ENCODE results near the gene RSPH10B2. TPM values are rescaled to one million over a fixed set of nuclear protein-coding genes. Genes with fewer than 3 reads are reported as not detected.
"Not testable (repeated sequence)": the region's sequence is repeated elsewhere in the genome, so short reads cannot be mapped to it uniquely, and the experiment has no call there.

Gene RSPH10B2
- polyA plus RNA-seq, 1 of the 3 experiments (the other 2 are of a cell fraction) = 0.10 TPM

DNA sequence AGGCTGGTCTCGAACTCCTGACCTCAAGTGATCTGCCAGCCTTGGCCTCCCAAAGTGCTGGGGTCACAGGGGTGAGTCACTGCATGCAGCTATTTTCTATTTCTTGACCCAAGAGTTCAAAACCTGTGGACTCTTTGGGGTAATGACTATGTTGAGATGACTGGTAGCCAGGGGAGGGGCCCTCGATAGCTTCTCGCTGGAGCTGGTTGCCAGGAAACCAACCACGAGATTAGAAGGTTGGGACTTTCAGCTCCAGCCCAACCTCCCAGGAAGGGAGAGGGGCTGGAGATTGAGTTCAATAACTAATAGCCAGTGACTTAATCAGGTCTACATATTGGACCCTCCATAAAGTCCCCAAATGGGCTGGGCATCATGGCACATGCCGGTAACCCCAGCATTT, 43.3 kb downstream of the RSPH10B2 start:
- H3K79me2 ChIP-seq (ENCODE audit: insufficient read depth); H3K27me3 ChIP-seq (ENCODE audit: insufficient read depth); DNase-seq; H3K9me2 ChIP-seq; POLR2A ChIA-PET; H3K4me3 ChIP-seq (ENCODE audit: low read depth in 2 of 2, low read length in 1 of 2); H3K4me2 ChIP-seq; CTCF ChIA-PET; H3K9me3 ChIP-seq; H3F3A ChIP-seq (replicated peaks; ENCODE audit: insufficient read depth); H3K27ac ChIP-seq (ENCODE audit: low read depth in 2 of 2, low read length in 1 of 2); H3K36me3 ChIP-seq (replicated peaks in 1 of 2; ENCODE audit: control insufficient read depth in 1 of 2, insufficient read depth in 2 of 2, low read length in 1 of 2); H4K20me1 ChIP-seq (ENCODE audit: insufficient read depth); H2AFZ ChIP-seq (ENCODE audit: low read depth); H3K9ac ChIP-seq; H3K4me1 ChIP-seq (ENCODE audit: control insufficient read depth in 1 of 2, insufficient read depth in 2 of 2, low read depth in 1 of 2, low read length in 1 of 2): not testable (repeated sequence)
- 92% methylated on average over 5 of the region's 5 CpGs for WGBS (ENCODE audit: low lambda C conversion rate)

GRCh38 chr7:6798047-6798446, 44.1 kb downstream of the RSPH10B2 start:
- H4K20me1 ChIP-seq (ENCODE audit: insufficient read depth); POLR2A ChIA-PET; H3K4me3 ChIP-seq (ENCODE audit: low read depth in 2 of 2, low read length in 1 of 2); H3K4me1 ChIP-seq (ENCODE audit: control insufficient read depth in 1 of 2, insufficient read depth in 2 of 2, low read depth in 1 of 2, low read length in 1 of 2); H3K4me2 ChIP-seq; DNase-seq; H3K27me3 ChIP-seq (ENCODE audit: insufficient read depth); CTCF ChIA-PET; H3K36me3 ChIP-seq (replicated peaks in 1 of 2; ENCODE audit: control insufficient read depth in 1 of 2, insufficient read depth in 2 of 2, low read length in 1 of 2); H3F3A ChIP-seq (replicated peaks; ENCODE audit: insufficient read depth); H3K27ac ChIP-seq (ENCODE audit: low read depth in 2 of 2, low read length in 1 of 2); H3K9ac ChIP-seq; H3K9me3 ChIP-seq; H3K9me2 ChIP-seq; H3K79me2 ChIP-seq (ENCODE audit: insufficient read depth); H2AFZ ChIP-seq (ENCODE audit: low read depth): not testable (repeated sequence)
- WGBS (ENCODE audit: low lambda C conversion rate) = no CpG with 5 or more reads among the region's 8 CpGs

GRCh38 chr7:6799887-6800286, 46.0 kb downstream of the RSPH10B2 start:
- H2AFZ ChIP-seq (ENCODE audit: low read depth); H3K4me2 ChIP-seq; POLR2A ChIA-PET; H3K9me2 ChIP-seq; H3K9me3 ChIP-seq; H3F3A ChIP-seq (replicated peaks; ENCODE audit: insufficient read depth); H3K4me1 ChIP-seq (ENCODE audit: control insufficient read depth in 1 of 2, insufficient read depth in 2 of 2, low read depth in 1 of 2, low read length in 1 of 2); H3K36me3 ChIP-seq (replicated peaks in 1 of 2; ENCODE audit: control insufficient read depth in 1 of 2, insufficient read depth in 2 of 2, low read length in 1 of 2); H3K27me3 ChIP-seq (ENCODE audit: insufficient read depth); H3K27ac ChIP-seq (ENCODE audit: low read depth in 2 of 2, low read length in 1 of 2); H3K4me3 ChIP-seq (ENCODE audit: low read depth in 2 of 2, low read length in 1 of 2); DNase-seq; H3K9ac ChIP-seq; H3K79me2 ChIP-seq (ENCODE audit: insufficient read depth); H4K20me1 ChIP-seq (ENCODE audit: insufficient read depth); CTCF ChIA-PET: not testable (repeated sequence)
- WGBS (ENCODE audit: low lambda C conversion rate) = no CpG with 5 or more reads among the region's 12 CpGs

GRCh38 chr7:6800331-6800730, 46.4 kb downstream of the RSPH10B2 start:
- CTCF ChIA-PET; H4K20me1 ChIP-seq (ENCODE audit: insufficient read depth); H3K79me2 ChIP-seq (ENCODE audit: insufficient read depth); H3F3A ChIP-seq (replicated peaks; ENCODE audit: insufficient read depth); H3K27ac ChIP-seq (ENCODE audit: low read depth in 2 of 2, low read length in 1 of 2); POLR2A ChIA-PET; H3K27me3 ChIP-seq (ENCODE audit: insufficient read depth); H3K9me2 ChIP-seq; H3K9me3 ChIP-seq; H2AFZ ChIP-seq (ENCODE audit: low read depth); H3K4me3 ChIP-seq (ENCODE audit: low read depth in 2 of 2, low read length in 1 of 2); DNase-seq; H3K4me2 ChIP-seq; H3K36me3 ChIP-seq (replicated peaks in 1 of 2; ENCODE audit: control insufficient read depth in 1 of 2, insufficient read depth in 2 of 2, low read length in 1 of 2); H3K4me1 ChIP-seq (ENCODE audit: control insufficient read depth in 1 of 2, insufficient read depth in 2 of 2, low read depth in 1 of 2, low read length in 1 of 2); H3K9ac ChIP-seq: not testable (repeated sequence)
- WGBS (ENCODE audit: low lambda C conversion rate) = 100% methylated on average over 2 of the region's 2 CpGs

- H3K9ac ChIP-seq; H3K4me1 ChIP-seq (ENCODE audit: control insufficient read depth in 1 of 2, insufficient read depth in 2 of 2, low read depth in 1 of 2, low read length in 1 of 2); H3K27ac ChIP-seq (ENCODE audit: low read depth in 2 of 2, low read length in 1 of 2); H3K27me3 ChIP-seq (ENCODE audit: insufficient read depth); H3K9me2 ChIP-seq; H3K9me3 ChIP-seq; H3K36me3 ChIP-seq (replicated peaks in 1 of 2; ENCODE audit: control insufficient read depth in 1 of 2, insufficient read depth in 2 of 2, low read length in 1 of 2); H3K79me2 ChIP-seq (ENCODE audit: insufficient read depth); H3K4me3 ChIP-seq (ENCODE audit: low read depth in 2 of 2, low read length in 1 of 2); POLR2A ChIA-PET; H4K20me1 ChIP-seq (ENCODE audit: insufficient read depth); H2AFZ ChIP-seq (ENCODE audit: low read depth); CTCF ChIA-PET; H3F3A ChIP-seq (replicated peaks; ENCODE audit: insufficient read depth); DNase-seq; H3K4me2 ChIP-seq: not testable (repeated sequence)
- WGBS (ENCODE audit: low lambda C conversion rate) = 89% methylated on average over 4 of the region's 4 CpGs
Measured at GRCh38 chr7:6807393-6807918, 53.6 kb downstream of the RSPH10B2 start.

DNA sequence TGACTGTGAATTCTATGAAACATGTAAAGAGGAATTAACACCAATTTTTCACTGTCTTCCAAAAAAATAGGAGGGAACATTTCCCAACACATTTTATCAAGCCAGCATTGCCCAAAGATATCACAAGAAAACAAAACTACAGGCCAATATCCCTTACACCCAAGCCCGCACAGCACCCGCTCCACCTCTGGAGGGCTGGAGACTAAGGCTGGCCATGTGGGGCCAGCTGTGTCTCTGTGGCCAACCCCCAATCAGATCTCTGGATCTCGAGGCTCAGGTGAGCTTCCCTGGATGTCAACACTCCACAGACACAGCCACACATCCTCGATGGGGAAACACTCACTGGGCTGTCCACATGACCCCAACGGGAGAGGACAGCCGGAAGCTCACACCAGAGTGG, 54.1 kb downstream of the RSPH10B2 start:
- POLR2A ChIA-PET, CTCF ChIA-PET: not testable (repeated sequence)
- 89% methylated on average over 3 of the region's 6 CpGs for WGBS (ENCODE audit: low lambda C conversion rate)

GRCh38 chr7:6813011-6813410, 59.1 kb downstream of the RSPH10B2 start:
- 94% methylated on average over 2 of the region's 2 CpGs for WGBS (ENCODE audit: low lambda C conversion rate)
- POLR2A ChIA-PET = not testable (repeated sequence)

More for the DNA sequence above, 54.1 kb downstream of the RSPH10B2 start:
- H3F3A ChIP-seq (replicated peaks; ENCODE audit: insufficient read depth); H3K9me3 ChIP-seq; H3K4me1 ChIP-seq (ENCODE audit: control insufficient read depth in 1 of 2, insufficient read depth in 2 of 2, low read depth in 1 of 2, low read length in 1 of 2); H4K20me1 ChIP-seq (ENCODE audit: insufficient read depth); H3K27ac ChIP-seq (ENCODE audit: low read depth in 2 of 2, low read length in 1 of 2); H3K27me3 ChIP-seq (ENCODE audit: insufficient read depth); H3K4me3 ChIP-seq (ENCODE audit: low read depth in 2 of 2, low read length in 1 of 2); H2AFZ ChIP-seq (ENCODE audit: low read depth); H3K4me2 ChIP-seq; H3K79me2 ChIP-seq (ENCODE audit: insufficient read depth); H3K9me2 ChIP-seq; DNase-seq; H3K36me3 ChIP-seq (replicated peaks in 1 of 2; ENCODE audit: control insufficient read depth in 1 of 2, insufficient read depth in 2 of 2, low read length in 1 of 2); H3K9ac ChIP-seq: not testable (repeated sequence)

More at GRCh38 chr7:6813011-6813410, 59.1 kb downstream of the RSPH10B2 start:
- H3K4me3 ChIP-seq (ENCODE audit: low read depth in 2 of 2, low read length in 1 of 2); CTCF ChIA-PET; H3K79me2 ChIP-seq (ENCODE audit: insufficient read depth); H3K4me2 ChIP-seq; H3K9me3 ChIP-seq; H3K9me2 ChIP-seq; H3K4me1 ChIP-seq (ENCODE audit: control insufficient read depth in 1 of 2, insufficient read depth in 2 of 2, low read depth in 1 of 2, low read length in 1 of 2); DNase-seq; H2AFZ ChIP-seq (ENCODE audit: low read depth); H3K36me3 ChIP-seq (replicated peaks in 1 of 2; ENCODE audit: control insufficient read depth in 1 of 2, insufficient read depth in 2 of 2, low read length in 1 of 2); H3K9ac ChIP-seq; H3K27me3 ChIP-seq (ENCODE audit: insufficient read depth); H4K20me1 ChIP-seq (ENCODE audit: insufficient read depth); H3F3A ChIP-seq (replicated peaks; ENCODE audit: insufficient read depth); H3K27ac ChIP-seq (ENCODE audit: low read depth in 2 of 2, low read length in 1 of 2): not testable (repeated sequence)

All from SK-N-SH (cell line).